Stimulated activated CD4-positive, alpha-beta T cell treated with anti-CD3 and anti-CD28 coated beads, Interleukin-12 subunit alpha, Interleukin-12 subunit beta, amount 100 ng/mL, for 4 hours (primary cell): ENCODE data around the gene FZD1.

Source experiments
- DNase-seq: peaks from one replicate; pipeline ENCODE4 v3.0.0-alpha.2; 2020

FZD1 gene

DNA sequence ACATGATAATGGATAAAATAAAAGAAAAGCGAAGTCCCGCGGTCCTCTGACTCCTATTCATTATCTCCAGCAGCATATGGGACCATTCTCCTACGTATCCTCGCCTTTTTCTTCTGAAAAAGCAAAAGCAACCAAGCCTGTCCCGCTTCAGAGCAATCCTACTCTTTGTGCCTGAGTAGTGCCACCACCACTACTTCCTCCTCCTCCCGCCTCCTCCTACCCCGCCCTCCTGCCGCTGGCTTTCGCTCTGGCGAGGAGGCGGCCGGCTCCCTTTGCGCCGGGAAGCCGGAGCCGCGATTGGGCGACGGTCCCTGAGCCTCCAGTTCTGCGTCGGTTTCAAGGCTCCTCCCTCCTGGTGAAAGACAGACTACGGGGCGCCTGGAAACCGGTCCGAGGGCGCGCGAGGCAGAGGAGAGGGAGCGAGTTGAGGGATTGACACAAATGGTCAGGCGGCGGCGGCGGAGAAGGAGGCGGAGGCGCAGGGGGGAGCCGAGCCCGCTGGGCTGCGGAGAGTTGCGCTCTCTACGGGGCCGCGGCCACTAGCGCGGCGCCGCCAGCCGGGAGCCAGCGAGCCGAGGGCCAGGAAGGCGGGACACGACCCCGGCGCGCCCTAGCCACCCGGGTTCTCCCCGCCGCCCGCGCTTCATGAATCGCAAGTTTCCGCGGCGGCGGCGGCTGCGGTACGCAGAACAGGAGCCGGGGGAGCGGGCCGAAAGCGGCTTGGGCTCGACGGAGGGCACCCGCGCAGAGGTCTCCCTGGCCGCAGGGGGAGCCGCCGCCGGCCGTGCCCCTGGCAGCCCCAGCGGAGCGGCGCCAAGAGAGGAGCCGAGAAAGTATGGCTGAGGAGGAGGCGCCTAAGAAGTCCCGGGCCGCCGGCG is at the start of gene FZD1:
TSS of gene FZD1 (plus strand) at position 388 of the 878 bp plus-strand sequence. CDS start at position 836, 448 bp downstream.
- peak; percentile 52 for DNase-seq

DNA sequence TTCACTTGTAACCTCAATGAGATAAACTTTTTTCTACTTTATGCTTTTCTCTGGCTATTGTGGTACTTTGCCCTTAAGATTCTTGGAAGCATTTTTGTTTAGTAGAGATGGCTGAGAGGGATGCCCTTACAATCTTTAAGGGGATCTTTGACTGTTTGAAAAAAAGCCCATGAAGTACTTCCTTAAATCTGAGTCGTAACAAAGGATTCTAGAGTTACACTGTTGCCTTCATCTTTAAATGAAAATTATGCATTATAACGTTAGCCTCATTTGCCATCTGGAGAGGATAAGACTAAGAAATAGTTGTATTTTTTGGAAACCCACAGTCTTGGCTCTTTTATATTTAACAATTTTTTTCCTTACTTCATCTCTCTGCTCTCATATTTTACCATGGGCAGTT is 37.8 kb upstream of the FZD1 start:
- no peak for DNase-seq

DNA sequence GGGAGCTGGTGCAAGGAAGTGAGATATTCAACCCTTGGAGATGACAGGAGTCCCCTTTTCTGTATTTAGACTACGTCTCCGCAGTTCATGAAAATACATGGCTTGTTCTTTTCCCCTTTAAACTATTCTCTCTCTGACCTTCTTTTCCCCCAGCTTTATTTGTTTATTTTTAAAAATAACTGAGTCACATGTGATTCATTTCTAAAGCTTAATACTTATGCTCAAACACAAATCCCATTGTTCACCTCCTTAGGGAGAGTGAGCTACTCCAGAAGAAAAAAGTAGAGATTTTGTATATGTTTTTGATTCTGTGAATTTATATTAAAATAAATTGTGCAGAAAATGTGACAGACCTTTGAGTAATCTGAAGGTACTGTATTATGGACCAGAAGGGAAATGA is 35.9 kb upstream of the FZD1 start:
- DNase-seq = no peak

DNA sequence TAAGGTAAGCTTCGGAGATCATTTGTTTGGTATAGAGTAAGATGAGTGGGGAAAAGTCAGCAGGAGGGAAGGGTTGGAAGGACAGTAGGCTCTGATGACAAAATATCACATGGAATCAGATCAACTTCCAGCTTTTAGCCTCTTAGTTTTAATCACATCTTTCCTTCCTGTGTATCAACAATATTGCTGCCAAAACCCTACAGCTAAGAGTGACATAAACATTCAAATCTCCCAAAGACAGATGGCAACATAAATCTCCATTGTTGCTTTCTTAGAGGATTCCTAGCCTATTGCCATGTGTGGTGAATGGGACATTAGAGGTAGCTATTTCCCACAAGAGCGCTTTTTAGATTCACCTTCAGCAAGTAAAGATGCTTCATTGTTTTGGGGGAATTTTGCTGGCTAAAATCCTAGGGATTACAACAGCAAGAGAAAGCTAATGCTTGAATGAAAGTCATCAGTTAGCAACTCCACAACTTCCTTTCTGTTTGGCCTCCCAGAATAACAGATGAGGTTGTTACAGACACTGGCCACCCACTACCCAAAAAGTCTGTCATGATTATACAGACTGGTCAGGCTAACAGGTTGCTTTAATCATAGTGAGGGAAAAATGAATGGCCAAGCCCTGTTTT is 35.2 kb upstream of the FZD1 start:
- DNase-seq = no peak

DNA sequence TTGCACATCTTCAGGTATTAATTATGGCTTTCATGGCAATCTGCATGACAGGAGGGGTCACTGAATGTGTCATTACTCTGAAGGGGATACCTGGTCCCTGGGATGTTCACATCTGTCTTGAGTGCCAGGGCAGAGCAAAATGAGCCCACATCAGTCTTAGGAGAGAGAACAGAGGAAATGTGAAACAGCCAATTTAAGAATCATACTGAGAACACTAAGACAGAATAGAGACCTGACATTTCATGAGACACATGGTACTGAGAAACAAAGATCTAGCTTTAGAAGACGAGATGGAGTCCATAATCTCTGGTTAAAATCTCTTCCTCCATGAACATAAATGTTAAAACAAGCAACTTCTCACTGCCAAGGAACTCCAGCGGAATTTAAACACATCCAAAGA is 34.1 kb upstream of the FZD1 start:
- no peak for DNase-seq

DNA sequence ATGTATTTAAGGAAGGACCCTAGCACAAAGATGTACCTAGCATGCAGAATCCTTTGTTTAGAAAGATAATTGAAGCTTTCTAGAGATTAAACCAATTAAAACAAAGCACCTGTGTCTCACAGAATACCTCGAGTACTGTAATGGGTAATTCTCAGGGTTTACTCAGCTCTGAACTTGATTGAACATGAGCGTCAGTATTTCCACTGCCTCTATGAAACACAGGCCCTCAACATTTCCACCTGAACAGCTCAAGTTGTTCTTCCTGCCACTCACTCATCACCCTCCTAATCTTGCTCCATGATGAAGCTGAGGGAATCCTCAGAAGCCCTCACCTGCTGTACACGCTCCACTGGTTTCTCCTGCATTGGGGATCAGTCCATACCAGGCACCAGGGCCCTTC is 33.7 kb upstream of the FZD1 start:
- no peak for DNase-seq

DNA sequence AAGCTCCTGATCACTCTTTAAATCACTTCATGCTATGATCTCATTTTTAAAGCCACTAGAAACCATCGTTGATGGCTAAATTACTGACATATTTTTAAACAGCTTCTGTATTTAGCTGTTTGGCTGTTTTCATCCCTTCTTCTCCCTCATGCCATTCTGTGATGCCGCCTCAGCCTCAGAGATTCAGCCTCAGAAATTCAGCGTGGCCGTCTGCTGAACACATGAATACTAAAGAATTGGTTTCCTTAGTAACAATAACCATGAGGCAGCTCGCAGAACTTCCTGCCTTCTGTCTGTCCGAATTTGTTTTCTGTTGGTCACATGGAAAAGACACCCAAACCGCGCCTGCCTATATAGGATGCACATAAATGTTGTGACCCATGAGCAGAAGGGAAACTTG is 31.0 kb upstream of the FZD1 start:
- no peak for DNase-seq

DNA sequence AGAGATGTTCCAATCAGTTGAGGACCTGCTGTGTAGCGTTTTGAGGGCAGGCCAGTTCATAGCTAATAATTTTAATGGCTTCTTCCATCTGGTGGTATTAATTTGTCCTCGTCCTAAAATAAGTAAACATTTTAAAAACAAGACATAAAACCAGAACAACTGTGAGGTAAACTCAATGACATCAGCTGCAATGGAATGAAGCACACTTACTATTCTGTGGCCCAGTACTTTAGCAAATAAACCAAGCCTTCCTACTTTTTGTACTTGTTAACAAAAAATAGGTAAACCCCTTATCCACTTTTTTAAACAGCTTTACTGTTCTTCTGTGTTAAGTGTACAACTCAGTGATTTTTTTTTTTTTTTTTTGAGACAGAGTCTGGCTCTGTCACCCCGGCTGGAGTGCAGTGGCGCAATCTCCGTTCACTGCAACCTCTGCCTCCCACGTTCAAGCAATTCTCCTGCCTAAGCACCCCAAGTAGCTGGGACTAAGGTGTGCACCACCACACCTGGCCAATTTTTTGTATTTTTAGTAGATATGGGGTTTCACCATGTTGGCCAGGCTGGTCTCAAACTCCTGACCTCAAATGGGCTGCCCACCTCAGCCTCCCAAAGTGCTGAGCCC is 28.9 kb upstream of the FZD1 start:
- no peak for DNase-seq

DNA sequence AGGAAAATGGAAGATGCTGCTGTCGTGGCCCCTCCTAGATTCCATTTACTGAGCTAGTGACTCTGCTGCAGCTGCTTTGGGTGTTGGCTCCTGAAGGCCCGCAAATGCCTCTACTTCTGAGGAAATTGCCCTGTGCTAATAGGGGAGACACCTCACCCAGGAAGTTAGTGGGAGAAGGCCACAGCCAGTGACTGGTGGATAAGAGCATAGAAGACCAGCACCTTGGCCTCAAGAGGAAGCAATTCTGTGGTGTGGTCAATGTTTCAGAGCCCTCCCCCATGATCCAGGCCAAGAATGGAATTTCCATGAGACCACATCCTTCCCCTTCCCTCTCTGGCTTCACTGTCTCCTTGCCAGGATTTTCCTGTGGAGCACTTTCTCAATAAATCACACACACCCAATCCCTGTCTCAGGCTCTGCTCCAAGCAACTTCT is 25.0 kb upstream of the FZD1 start:
- DNase-seq = no peak

DNA sequence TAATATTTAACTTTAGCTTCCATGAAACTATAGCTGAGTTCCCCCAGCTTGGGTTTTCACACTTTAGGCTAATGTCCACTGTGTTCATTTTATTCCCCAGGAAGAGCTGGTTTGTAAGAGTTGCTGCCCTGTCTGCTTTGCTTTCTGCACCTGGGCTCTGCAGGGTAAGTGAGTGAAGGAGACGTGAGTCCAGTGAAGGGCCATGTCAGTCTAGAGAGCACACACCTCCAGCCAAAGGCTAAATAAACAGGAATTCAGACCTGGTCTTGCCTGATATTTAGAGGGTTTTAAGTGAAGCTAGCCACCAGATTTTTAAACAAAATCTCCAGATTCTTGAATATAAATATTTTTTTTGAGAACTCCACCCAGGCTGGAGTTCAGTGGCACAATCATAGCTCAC is 24.5 kb upstream of the FZD1 start:
- no peak for DNase-seq

DNA sequence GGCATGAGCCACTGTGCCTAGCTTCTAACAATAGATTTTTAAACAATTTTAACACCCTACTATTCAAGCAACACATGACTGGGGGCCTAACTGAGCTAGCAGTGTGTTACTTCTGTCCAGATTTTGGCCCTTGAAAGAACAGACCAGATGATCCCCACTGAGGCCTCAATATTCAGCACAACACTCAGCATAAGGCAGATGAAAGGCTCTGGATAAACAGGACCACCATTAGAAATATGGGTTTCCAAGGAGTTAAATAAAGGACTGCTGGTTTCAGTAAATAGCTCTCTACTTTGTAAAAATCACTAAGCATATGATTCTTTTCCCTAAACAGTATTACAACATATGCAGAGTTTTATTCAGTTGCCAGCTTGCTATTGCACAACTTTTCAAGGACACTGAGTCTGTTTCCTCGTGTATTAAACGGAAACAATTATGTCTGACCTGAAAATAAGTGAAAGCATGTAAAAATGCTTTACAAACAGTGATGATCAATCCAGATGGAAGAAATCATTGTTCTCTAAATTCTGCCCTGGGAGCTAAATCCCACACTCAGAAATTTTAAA is 23.8 kb upstream of the FZD1 start:
- no peak for DNase-seq

DNA sequence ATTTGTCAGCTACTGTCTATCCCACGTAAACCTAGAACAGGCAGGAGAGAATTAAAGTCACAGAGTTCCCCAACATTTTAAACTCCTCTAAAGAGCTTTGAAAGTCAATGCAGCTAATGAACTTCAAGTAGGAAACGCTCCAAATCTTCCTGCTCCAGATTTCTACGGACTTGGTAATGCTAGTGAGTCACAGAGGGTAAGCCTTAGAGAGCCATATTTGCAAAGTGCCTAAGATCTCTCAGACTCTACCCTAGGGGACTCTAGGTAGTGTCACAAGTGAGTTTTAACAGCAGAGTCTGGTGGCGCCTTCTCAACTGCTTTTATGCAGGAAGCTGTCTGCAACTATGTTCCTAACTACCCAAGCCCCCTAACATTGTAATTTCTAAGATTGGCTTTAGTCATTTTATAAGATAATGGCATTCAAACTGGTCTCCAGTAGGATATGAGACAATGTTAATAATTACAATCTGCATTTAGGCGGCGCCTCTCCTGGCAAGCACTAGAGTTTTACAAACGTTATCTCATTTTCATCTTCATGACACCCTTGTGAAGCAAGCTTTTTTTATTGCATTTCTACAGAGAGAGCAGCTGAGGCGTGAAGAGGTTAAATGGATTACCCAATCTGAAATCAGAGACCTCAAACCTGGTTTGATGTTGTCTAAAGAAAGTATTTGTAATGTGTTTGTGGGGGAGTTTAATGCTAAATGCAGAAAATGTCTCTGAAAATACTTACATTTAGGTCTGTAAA is 22.0 kb upstream of the FZD1 start:
- DNase-seq = no peak

DNA sequence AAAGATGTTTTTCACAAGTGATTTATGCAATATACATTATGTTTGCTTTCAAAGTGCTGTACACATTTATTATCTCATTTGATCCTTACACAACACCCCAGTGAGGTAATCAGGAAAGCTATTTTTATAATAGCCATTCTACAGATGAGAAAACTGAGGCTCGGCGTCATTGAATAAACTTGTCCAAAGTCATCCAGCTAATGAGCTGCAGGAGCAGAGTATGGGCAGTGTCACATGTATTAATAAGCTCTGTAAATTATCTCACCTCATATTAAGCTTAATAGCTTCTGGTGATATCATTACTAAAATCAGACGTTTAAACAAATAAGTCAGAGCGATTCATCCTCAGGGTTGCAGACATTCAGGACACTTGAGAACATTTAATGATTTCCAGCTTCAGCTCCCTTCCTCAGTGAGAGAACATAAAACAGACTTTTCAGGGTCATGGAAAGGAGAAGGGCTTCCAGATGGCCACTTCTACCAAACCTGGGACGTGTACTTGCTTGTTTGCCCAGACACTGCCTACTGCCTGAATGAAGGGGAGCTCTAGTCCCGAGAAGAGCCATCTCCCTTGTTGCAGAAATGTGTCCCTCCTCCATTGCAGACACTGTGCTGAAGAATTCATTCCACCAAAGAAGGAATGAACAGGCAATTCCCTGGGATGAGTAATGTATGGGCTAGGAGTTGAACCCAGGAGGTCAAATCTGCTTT is 20.5 kb upstream of the FZD1 start:
- DNase-seq = no peak

DNA sequence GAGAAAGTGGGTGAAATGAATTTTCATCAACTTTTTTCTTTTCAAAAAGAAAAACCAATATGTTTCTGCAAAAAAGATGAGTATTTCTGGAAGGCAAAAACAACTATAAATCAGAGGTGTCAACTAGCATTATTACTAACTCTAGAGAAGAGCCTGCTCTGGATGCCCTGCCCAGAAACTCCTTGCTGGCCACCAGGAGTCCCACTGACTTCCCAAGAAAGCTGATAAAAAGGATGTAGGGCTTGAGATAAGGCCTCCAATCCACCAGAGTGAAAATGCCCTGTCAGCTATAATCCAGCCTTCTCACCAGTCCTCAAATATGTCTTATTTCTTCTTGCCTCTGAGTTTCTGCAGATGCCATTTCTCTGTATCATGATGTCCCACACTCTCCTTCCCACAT is 16.7 kb upstream of the FZD1 start:
- no peak for DNase-seq

DNA sequence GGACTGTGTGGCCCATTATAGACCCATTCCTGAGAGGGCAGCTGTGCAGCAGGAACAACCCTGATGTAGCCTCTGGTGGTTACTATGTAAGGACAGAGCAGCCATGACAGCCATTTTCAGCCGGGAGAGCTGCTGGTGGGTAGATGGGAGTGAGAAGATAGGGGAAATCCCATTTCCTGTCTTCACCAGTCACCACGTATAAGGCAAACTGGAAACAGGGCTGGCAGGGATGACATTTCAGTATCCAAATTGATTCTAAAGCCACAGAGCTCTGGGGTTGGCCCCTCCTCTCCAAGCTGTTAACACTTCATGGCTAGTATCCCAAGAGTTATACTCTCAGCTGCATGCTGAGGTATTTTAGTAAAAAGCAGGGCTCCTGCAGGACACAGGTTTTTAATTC is 15.2 kb upstream of the FZD1 start:
- DNase-seq = no peak

DNA sequence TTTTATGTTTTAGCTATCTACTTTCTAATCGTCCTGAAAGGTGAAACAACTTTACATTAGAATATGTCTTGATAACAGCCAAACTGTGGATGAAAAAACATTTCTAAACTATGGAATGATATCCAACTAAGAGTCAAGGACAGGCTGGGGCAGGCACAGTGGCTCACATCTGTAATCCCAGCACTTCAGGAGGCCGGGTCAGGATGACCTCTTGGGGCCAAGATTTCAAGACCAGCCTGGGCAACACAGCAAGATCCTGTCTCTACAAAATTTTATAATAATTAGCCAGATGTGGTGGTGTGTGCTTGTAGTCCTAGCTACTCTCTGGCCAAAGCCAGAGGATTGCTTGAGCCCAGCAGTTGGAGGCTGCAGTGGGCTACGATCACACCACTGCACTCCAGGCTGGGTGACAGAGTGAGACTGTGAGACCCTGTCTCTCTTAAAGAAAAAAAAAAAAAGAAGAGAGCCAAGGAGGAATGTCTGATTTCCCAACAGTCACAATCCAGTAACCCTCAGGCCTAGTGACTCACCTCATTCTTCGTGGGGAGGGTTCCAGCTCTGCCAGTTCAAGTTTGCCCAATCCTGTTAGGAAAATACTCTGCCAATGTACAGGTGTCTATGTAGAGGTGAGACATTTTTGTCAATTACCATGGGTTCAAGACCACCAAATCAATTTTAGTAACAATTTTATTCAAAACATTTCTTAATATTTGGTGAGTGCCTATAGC is 14.6 kb upstream of the FZD1 start:
- no peak for DNase-seq

DNA sequence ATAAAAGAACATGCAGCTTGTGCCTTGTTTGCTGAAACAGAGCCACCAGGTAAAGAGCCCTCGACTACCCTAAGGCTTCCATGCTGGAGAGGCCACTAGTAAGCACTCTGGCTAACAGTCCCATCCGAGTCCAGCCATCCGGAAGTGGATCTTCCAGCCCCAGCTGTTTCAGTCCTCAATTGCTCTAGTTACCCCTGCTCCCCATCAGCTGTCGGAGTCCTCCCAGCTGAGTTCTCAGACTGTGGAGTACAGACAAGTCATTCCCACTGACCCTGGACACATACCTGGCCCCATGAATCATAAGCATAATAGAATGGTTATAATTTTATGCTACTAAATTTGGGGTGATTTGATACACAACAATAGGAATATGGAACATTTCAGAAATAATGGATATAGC is 13.5 kb upstream of the FZD1 start:
- DNase-seq = no peak

DNA sequence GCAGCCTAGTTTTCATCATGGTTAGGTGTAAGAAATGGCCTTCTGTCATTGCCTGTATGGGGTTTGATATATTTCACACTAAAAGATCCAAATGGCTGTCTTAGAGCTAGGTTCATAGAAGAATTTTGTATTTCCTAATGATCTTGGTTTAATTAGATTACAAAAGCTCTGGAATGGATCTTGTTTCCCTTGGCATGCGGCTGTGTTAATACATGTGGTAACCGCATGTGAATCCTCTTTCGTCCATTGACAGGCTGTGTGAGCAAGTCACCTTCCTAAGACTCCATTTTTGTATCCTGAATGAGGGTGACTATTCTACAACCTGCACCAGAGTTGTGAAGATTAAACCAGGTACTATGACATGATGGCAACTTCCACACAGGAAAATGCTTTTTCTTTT is 12.4 kb upstream of the FZD1 start:
- no peak for DNase-seq

DNA sequence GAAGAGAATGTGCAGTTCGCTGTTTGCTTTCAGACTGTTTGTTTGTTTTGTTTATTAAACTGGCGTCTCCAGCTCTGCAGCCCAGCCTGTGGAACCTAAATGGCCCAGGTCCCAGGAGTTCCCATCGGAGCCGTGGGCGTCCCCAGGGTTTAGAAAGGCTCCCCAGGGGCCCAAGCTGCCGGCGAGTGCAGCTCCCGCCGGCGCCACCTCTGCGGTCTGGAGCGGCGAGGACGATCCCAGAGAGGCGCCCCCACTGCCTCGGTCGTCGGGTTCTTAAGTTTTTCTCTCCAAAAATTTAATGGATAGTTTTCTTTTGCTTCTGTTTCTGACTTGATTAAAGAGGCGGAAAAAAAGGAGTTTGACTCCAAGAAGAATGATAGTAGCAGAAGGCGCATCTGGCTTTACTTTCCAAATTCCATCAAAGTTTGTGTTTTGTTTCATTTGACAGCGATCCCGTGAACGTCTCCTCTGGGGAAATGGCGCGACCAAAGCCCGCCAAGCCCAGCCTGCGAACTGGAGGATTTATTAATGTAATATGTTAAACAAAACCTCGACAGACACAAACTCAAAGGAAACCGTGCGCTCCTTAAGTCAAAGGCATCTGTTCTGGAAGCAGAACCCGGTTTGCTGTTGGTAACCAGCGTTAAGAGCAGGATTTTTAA is 718 bp upstream of the FZD1 start:
- no peak for DNase-seq

DNA sequence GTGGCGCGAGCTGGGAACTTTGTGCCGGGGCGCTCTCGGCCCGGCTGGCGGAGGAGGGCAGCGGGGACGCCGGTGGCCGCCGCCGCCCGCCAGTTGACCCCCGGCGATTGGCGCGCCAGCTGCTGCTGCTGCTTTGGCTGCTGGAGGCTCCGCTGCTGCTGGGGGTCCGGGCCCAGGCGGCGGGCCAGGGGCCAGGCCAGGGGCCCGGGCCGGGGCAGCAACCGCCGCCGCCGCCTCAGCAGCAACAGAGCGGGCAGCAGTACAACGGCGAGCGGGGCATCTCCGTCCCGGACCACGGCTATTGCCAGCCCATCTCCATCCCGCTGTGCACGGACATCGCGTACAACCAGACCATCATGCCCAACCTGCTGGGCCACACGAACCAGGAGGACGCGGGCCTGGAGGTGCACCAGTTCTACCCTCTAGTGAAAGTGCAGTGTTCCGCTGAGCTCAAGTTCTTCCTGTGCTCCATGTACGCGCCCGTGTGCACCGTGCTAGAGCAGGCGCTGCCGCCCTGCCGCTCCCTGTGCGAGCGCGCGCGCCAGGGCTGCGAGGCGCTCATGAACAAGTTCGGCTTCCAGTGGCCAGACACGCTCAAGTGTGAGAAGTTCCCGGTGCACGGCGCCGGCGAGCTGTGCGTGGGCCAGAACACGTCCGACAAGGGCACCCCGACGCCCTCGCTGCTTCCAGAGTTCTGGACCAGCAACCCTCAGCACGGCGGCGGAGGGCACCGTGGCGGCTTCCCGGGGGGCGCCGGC is 870 bp downstream of the FZD1 start:
- no peak for DNase-seq
